HG03571 (cell line): Measurements from ENCODE around the gene HSD17B11.
"Not testable (repeated sequence)": the region's sequence is repeated elsewhere in the genome, so short reads cannot be mapped to it uniquely, and the experiment has no call there.

ENCODE experiments used
- ATAC-seq: cut with Tn5 transposase; IDR thresholded peaks from one replicate; pipeline ENCODE4 v1.9.1; 2021; ENCODE audit not compliant: unreplicated experiment

The HSD17B11 gene

DNA sequence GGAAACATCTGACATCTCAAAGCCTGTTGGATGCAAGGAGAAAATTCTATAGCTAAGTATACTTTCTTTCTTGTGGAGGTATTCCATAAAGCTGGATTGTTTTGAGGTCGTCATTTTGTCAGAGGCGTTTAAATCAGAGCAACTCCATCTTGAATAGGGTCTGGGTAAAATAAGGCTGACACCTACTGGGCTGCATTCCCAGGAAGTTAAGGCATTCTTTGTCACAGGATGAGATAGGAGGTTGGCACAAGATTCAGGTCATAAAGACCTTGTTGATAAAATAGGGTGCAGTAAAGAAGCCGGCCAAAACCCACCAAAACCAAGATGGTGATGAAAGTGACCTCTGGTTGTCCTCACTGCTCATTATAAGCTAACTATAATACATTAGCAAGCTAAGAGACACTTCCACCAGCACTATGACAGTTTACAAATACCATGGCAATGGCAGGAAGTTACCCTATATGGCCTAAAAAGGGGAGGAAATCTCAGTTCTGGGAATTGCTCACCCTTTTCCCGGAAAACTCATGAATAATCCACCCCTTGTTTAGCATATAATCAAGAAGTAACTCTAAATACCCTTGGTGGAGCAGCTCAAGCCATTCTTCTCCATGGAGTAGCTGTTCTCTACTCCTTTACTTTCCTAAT is 80.2 kb downstream of the HSD17B11 start:
- ATAC-seq = no peak

DNA sequence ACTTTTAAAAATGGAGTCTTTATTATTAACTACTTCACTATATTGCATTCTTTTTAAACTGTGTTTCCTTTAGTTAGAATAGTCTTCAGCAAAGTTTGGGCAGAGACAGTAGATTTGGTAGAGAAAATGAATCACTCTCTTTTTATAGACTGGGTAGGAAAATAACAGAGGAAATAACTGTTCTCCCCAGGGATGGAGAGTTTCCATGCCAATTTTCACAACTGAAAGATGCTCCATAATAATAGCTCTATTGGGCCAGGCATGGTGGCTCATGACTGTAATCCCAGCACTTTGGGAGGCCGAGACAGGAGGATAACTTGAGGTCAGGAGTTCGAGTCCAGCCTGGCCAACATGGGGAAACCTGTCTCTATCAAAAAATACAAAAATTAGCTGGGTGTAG is 81.4 kb downstream of the HSD17B11 start:
- no peak for ATAC-seq

- no peak for ATAC-seq
Measured at GRCh38 chr4:87306056-87306455, 84.9 kb downstream of the HSD17B11 start.

GRCh38 chr4:87305562-87305961 is 85.4 kb downstream of the HSD17B11 start:
- no peak for ATAC-seq

DNA sequence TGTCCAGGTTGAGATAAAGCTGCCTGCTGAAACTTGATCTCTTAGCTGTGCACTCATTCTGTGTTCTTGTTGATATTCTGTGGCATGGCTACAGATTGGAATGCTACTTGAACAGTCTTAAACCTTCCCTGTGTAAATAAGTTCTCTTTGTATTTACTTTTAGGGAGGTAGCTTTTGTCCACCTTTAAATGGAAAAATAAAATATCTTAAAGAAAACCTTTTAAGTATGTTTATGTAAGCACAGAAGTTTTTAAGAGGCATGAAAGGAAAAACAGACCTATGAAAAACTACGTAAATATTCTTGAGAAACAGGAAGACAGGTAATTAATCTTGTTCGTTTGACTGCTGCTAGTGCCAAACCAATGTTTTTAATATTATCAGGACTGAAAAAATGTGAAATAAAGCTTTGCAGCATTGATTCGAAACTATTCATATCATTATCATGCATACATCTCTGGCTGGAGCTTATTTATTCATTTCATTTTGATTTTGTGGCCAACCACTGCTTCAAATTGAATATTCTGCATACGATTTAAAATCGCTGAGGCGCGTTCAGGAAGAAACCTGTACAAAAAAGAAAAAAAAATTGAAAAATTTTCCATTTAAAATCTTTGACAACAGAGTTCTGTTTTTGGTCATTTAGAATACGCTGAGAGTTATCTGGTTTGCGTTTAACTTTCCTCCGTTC is 86.1 kb downstream of the HSD17B11 start:
- ATAC-seq = no peak

- no peak for ATAC-seq
Measured at GRCh38 chr4:87299898-87300297, 91.1 kb downstream of the HSD17B11 start.

DNA sequence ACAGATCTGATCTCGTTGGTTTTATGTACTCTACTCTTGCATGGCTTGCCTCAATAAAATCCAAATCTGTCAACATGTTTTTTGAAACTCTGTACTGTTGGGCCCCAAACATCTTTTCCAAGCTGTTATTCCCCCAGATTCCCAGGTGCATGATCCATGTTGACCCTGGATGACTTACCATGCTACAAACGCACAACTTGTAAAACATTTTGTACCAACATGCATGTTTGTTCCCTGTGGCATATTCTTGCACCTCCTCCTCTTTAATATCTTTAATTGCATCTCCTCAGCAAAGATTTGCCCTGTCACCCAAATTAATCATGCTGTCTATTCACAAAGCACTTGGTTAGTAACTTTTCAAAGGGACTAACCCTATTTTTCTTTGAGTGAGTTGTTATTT is 92.6 kb downstream of the HSD17B11 start:
- no peak for ATAC-seq

DNA sequence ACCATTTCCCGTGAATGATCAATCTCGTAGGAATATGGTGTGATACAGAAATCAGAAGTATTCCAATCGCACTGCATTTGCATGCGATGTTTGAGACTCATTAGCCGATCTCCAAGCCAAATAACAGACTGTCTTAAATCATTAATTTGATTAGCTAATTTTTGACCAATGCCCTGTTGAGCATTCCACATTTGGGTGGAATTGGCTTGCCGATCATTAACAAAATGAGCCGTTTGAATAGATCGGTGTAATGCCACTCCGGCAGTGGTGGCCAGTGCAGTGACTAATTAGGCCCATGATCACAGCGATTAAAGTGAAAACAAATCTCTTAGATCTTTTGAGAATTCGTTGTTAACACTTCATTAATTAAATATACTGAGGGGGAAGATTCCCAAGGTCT is 96.1 kb downstream of the HSD17B11 start:
- ATAC-seq = not testable (repeated sequence)

DNA sequence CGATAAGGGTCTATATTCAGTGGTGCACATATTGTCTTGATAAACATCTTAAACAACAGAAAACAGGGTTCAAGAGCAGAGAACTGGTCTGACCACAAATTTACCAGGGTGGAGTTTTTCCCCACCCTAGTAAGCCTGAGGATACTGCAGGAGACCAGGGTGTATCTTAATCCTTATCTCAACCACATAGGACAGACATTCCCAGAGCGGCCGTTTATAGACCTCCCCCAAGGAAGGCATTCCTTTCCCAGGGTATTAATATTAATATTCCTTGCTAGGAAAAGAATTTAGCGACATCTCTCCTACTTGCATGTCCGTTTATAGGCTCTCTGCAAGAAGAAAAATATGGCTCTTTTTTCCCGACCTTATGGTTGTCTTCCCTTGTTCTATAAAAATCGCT is 97.1 kb downstream of the HSD17B11 start:
- ATAC-seq = not testable (repeated sequence)

DNA sequence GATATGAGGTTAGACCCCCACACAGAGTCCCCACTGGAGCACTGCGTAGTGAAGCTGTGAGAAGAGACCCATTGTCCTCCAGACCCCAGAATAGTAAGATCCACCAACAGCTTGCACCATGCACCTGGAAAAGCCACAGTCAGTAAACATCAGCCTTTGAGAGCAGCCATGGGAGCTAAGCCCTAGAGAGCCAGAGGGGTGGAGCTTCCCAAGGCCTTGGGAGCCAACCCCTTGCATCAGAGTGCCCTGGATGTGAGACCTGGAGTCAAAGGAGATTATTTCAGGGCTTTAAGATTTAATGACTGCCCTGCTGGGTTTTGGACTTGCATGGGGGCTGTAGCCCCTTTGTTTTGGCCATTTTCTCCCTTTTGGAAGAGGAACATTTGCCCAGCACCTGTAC is 104.0 kb downstream of the HSD17B11 start:
- no peak for ATAC-seq
